ENCODE measurements around the gene ZMAT3.

DNA sequence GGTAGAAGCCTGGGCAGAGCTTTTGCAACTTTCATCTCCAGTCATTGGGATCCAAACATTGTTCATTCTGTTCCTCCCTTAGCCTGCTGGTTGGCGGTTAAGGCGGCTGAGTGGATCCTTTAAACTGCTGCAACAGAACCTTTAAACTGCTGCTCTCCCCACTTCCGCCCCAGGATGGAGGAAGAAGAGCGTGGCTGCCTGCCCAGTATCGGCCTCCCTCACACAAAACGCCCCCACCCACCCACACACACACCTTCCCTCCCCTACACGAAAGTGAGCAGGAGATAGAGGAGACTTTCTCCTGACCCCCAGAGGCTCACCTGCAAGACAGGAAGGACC lies 460 bp upstream of the ZMAT3 start:
- TF ChIP-seq, protein P1, sequence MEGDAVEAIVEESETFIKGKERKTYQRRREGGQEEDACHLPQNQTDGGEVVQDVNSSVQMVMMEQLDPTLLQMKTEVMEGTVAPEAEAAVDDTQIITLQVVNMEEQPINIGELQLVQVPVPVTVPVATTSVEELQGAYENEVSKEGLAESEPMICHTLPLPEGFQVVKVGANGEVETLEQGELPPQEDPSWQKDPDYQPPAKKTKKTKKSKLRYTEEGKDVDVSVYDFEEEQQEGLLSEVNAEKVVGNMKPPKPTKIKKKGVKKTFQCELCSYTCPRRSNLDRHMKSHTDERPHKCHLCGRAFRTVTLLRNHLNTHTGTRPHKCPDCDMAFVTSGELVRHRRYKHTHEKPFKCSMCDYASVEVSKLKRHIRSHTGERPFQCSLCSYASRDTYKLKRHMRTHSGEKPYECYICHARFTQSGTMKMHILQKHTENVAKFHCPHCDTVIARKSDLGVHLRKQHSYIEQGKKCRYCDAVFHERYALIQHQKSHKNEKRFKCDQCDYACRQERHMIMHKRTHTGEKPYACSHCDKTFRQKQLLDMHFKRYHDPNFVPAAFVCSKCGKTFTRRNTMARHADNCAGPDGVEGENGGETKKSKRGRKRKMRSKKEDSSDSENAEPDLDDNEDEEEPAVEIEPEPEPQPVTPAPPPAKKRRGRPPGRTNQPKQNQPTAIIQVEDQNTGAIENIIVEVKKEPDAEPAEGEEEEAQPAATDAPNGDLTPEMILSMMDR (IDR thresholded peaks at IDR 0.05): no peak
- TF ChIP-seq POLR2A (IDR thresholded peaks at IDR 0.05): no peak

Data from Peyer's patch (tissue), 4 donors.